GM12892 (cell line): ENCODE results near the gene C12orf60.

Experiments
- DNase-seq: peaks from one replicate; pipeline ENCODE4 v3.0.0; 2011; ENCODE audit not compliant: insufficient read length
- FAIRE-seq: peaks from 2 replicates; lab custom pipeline; 2011; peaks lifted over from hg19 to GRCh38; lab: Jason Lieb, UNC
- POLR2A ChIP-seq: IDR thresholded peaks from 2 replicates; pipeline ENCODE4 v1.6.1; 2011; ENCODE audit warnings: low read depth, low read length, control low read depth
- POLR2AphosphoS5 ChIP-seq: IDR thresholded peaks from 2 replicates; pipeline ENCODE4 v1.6.1; 2011; ENCODE audit warnings: low read depth, low read length, control low read depth
- TAF1 ChIP-seq: IDR thresholded peaks from 2 replicates; pipeline ENCODE4 v1.6.1; 2011; ENCODE audit warnings: low read depth, mild to moderate bottlenecking, control low read depth, low read length, borderline replicate concordance

Gene C12orf60

DNA sequence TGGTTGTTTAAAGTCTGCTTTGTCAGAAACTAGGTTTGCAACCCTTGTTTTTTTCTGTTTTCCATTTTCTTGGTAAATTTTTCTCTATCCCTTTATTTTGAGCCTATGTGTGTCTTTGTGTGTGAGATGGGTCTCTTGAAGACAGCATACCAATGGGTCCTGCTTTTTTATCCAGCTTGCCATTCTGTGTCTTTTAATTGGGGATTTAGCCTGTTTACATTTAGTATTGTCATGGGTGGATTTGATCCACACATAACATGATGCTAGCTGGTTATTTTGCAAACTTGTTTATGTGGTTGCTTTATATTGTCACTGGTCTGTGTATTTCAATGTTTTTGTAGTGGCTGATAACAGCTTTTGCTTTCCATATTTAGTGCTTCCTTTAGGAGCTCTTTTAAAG lies 57.0 kb downstream of the C12orf60 start:
- DNase-seq (no peak), FAIRE-seq (no peak)
- TF ChIP-seq TAF1 (no peak), POLR2A (no peak), POLR2AphosphoS5 (no peak)

DNA sequence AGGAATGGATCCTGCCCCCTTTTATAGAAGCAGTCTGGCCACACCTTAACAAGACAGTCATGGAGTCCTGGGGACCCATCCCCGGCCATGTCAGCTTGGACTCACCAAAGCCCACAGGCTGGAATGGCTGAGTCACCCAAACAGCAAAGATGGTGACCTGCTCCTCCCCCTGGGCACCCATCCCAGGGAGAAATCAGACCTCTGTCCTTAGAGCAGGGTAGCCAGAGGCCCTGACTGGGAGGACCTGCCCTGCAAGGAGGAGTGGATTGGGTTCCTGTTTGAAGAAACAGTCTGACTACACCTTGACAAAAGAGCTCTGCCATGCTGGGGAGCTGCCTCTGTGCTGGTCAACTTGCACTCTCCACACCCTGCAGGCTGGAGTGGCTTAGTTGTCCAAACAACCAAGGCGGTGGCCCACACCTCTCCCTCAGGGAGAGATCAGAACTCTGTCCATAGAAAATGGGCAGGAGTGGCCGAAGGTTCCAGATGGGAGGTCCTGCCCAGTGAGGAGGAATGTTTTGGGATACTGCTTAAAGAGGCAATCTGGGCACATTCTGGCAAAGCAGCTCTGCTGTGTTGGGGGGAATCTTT lies 65.5 kb downstream of the C12orf60 start:
- no peak for TF ChIP-seq POLR2A
- TF ChIP-seq POLR2AphosphoS5, result no peak
- TF ChIP-seq TAF1, result no peak
- FAIRE-seq (no peak), DNase-seq (no peak)

DNA sequence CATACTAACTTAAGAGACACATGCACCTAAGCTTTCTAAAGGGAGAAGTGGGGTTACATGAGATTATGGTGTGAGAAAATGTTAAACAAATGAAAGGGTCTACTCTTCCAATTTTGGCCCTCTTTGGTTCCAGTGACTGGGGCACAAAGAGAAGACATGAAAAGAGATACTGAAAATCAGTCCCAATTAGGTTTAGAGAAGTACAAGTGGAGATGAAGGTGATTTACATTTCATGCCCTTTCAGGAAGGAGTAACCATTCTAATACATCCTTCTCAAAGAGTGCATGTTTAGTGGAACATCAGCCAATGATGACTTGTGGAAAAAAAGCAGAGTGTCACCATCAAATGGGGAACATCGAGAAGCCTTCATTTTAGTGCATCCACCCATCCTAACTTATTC lies 67.8 kb downstream of the C12orf60 start:
- TF ChIP-seq POLR2A, result no peak
- no peak for TF ChIP-seq POLR2AphosphoS5
- TF ChIP-seq TAF1, result no peak
- peak; percentile 66 for FAIRE-seq
- no peak for DNase-seq

DNA sequence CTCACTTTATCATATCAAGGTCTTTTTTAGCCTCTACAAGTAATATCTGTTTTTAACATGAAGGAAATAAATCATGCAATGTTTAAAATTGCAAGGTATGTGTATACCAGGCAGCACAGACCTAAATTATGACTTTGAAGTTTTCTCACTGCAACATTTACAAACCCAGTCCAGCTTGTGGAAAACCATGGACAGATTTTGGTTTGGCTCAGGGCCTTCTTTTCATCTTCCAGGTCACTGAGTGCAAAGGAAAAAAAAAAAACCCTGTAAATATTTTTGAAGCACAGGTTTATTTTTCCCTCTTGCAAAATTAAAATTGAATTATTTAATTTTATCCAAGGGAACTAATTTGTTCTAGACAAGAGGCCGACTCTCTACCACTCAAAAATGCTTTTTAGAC lies 68.4 kb downstream of the C12orf60 start:
- DNase-seq, result no peak
- FAIRE-seq, result no peak
- TF ChIP-seq POLR2AphosphoS5 (no peak), TAF1 (no peak), POLR2A (no peak)

DNA sequence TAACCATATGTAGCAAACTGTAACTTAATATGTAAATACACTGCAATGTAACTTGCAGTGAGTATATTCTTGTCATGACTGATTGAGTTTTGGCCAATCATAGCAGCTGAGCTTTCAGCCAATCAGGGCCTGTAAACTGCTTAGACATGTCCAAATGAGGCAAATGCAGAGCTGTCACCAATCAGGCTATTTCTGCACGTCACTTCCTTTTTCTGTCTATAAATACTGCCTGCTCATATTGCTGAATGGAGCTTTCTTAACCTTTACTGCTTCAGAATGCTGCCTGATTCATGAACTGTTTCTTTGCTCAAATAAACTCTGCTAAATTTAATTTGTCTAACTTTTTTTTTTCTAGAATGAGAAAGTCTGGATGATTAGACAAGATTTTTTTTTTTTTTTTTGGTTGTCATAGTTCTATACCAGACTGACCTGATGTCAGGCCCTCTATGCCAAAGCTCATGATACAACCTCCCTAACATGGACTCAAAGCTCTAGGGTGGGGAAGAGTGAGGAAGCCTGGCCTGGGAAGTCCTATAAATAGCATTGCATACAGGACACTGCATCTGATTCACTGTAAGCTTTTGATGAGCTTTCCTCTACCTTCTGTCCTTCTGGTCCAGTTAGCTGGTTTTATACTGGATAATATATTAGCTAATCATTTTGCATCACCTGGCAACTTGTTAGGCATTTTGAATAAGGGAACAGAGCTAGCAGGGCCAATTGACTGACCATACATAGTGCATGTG lies 70.1 kb downstream of the C12orf60 start:
- DNase-seq (no peak), FAIRE-seq (peak; percentile 9)
- TF ChIP-seq TAF1 (no peak), POLR2AphosphoS5 (no peak), POLR2A (no peak)
